IPS-NIHi11 (cell line): ENCODE results near the gene ABCA1.
"Not testable (repeated sequence)": the region's sequence is repeated elsewhere in the genome, so short reads cannot be mapped to it uniquely, and the experiment has no call there.

Experiments used
- DNase-seq: peaks from one replicate; pipeline ENCODE4 v3.0.0; 2012; ENCODE audit warnings: mixed read lengths, low spot score

The ABCA1 gene

GRCh38 chr9:104787306-104788015 is 140.5 kb downstream of the ABCA1 start:
- DNase-seq = no peak

DNA sequence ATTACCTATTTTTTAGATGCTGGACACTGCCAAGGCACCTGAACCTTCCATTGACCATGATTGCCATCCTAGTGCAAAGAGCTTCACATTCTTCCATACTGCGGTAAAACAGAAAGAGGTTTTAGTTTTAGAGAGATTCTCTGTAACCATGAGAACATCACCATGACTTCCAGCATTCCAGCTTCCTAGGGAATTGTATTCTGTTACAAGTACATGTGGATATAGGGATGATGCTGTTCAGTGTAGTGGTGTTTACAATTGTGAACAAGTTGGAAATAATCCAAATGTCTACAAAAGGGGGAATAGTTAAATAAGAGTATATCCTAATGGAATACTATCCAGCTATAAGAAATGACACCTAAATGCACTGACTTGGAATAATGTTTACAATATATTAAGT is 141.7 kb downstream of the ABCA1 start:
- no peak for DNase-seq

GRCh38 chr9:104784098-104784497 is 143.9 kb downstream of the ABCA1 start:
- DNase-seq = no peak

- DNase-seq = no peak
Measured at GRCh38 chr9:104783588-104783987, 144.4 kb downstream of the ABCA1 start.

GRCh38 chr9:104780796-104781395 is 147.1 kb downstream of the ABCA1 start:
- no peak for DNase-seq

- DNase-seq = no peak
Measured at GRCh38 chr9:104779946-104780535, 147.9 kb downstream of the ABCA1 start.

DNA sequence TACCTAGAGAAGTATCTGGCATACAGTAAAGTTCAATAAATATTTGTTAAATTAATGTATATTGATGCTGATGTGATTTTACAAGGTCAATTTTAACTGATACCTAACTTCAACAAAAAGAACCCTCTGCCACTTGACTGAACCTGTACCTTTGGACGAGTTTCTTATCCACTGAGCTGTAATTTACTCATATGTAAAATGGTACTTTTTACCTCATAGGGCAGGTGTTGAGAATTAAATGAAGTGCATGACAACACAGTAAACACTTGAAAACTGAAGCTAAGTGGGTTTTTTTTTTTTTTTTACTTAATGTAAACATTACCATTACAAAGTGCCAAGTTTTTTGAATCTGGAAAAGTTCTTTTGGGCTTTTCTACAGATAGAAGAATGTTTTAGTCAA is 148.6 kb downstream of the ABCA1 start:
- DNase-seq = no peak

- no peak for DNase-seq
Measured at GRCh38 chr9:104778802-104779201, 149.2 kb downstream of the ABCA1 start.

- DNase-seq = no peak
Measured at GRCh38 chr9:104776797-104777196, 151.2 kb downstream of the ABCA1 start.

DNA sequence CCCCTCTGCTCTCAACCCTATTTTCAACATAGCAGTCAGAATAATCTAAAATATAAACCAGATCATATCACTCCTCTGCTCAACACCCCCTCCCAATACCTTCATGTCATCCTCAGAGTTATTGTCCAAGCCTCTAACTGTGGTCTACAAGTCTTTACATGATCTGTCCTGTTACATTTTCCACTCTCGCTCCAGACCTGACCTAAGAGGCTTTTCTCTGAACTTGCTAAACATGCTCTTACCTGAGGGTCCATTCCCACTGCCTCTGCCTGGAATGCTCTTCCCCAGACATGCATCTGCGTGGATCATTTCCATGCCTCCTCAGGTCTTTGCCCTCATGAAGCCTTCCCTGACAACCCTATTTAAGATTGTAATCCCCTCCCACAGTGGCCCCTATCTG is 152.0 kb downstream of the ABCA1 start:
- no peak for DNase-seq

DNA sequence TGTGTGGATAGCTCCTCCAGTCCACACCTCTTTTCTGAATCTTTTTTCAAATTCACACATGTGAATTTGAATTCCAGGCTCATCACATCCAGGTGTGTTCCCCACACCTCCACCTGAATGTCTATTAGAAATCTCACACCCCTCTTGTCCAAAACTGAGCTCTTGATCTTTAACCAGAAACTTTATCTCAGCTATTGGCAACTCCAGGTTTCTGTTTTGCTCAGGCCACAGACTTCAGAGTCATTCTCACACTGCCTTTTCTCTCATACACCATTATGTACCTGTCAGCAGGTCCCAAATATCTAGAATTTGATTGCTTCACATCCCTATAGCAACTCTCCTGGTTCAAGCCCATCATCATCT is 152.4 kb downstream of the ABCA1 start:
- DNase-seq = no peak

- no peak for DNase-seq
Measured at GRCh38 chr9:104774831-104775573, 153.0 kb downstream of the ABCA1 start.

GRCh38 chr9:104774132-104774531 is 153.8 kb downstream of the ABCA1 start:
- no peak for DNase-seq

DNA sequence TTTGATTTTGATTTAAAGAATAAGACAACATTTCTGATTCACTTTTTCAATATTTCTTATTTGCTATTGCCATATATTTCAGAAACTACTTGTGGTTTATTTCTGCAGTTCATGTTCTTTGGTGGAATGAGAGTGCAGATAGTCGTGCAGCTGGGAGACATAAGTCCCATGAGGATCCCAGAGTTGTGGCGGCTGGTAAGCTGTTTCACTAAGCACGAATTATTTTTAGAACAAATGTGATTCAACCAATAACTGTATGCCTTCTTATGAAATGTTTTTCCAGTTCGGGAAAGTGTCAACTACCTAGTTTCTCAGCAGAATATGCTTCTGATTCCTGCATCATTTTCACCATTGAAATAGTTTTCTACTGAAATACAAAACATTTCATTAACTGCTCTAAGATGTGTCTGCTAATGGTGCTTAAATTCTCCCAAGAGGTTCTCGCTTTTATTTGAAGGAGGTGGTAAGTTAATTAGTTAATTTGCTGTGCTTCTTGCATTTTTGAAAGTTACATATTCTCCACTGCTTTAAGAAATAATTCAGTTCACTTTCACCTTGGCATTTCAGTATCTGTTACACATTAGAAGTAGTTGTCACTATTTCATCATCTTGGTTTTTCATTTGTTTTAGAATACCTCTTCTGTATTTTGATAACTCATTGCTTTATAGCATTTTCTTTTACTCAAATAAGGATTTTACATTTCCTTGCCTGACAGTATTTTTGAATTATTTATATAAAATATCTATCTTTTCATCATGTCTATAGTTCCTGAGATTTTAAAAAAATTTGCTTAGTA is 155.0 kb downstream of the ABCA1 start:
- DNase-seq = no peak

GRCh38 chr9:104769655-104770054 is 158.3 kb downstream of the ABCA1 start:
- no peak for DNase-seq

GRCh38 chr9:104769029-104769428 is 158.9 kb downstream of the ABCA1 start:
- not testable (repeated sequence) for DNase-seq

DNA sequence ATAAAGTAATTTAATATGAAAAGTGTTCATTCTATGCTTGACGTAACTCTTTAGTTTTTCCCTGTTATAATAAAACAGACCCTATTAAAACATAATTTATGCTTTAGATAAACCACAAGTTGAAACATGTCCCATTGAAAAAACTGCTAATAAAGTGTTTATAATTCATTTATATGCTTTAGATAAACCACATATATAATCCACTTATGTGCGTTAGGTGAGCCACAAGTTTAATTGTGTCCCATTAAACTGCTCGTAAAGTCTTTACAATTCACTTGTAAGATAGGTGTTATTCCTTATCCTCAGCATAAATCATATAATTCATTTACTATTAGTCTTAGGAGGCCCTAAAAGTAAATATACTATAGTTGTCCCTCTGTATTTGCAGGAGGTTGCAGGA is 160.4 kb downstream of the ABCA1 start:
- no peak for DNase-seq

GRCh38 chr9:104766025-104766424 is 161.9 kb downstream of the ABCA1 start:
- DNase-seq = no peak

DNA sequence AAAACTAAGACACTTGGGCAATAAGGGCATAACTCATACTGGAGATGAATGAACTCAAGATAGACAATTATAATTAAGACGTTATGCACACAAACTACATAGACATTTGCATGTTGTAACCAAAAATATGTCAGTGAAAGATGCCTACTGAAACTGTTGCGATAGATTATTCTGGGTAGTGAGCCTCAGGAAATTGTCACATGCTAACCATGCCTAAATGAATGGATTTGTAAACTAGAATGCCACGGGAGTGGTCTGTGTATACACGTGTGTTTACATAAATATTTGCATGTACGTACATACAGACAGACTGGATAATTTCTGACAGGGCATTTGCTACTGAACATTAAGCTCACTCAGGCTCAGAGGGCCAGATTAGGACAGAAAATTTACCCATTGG is 162.8 kb downstream of the ABCA1 start:
- DNase-seq = no peak

DNA sequence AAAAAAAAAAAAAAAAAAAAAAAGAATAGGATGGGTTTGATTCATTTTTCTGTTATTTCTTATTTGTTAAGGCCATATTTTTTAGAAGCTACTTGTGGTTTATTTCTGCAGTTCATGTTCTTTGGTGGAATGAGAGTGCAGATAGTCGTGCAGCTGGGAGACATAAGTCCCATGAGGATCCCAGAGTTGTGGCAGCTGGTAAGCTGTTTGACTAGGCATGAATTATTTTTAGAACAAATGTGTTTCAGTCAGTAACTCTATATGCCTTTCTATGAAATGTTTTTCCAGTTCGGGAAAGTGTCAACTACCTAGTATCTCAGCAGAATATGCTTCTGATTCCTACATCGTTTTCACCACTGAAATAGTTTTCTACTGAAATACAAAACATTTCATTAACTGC is 169.0 kb downstream of the ABCA1 start:
- no peak for DNase-seq

DNA sequence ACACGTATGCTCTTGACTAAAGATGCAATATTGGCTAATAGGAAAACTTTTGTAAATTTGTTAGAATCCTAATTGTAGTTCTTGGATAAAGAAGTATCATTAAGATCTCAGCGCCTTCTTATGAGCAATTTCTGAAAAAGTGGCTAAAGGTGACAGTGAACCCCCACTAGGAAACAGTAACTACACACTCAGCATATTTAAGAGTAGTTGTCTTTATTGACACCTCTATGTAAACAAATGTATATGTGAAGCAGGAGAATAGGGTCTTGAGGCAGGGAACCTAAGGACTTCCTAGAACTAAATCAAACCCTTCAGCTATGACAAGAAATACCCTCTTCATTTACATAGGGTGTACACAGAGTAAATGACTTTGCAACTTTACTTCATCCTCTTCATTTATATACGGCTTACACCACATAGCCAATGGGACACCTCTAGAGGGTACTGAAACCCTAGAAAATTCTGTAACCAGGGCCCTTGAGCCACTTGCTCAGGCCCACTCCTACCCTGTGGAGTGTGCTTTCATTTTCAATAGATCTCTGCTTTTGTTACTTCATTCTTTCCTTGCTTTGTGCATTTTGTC is 177.7 kb downstream of the ABCA1 start:
- DNase-seq = no peak
